ENCODE results near the gene COL1A2.

GRCh38 chr7:94351703-94352102 lies 43.0 kb upstream of the COL1A2 start:
- TF ChIP-seq CTCF (IDR thresholded peaks at IDR 0.05) (no peak), POLR2A (IDR thresholded peaks at IDR 0.05; ENCODE audit: low read depth) (no peak), POLR2AphosphoS5 (IDR thresholded peaks at IDR 0.05) (no peak)

Measured in esophagus muscularis mucosa (tissue), 3 donors.